Stimulated activated CD8-positive, alpha-beta memory T cell treated with anti-CD3 and anti-CD28 coated beads, Interleukin-4, amount 100 ng/mL, for 48 hours (primary cell): ENCODE measurements around the gene FOXD2.
A peak's percentile ranks its signal among the peaks of the same experiment; 100 is the strongest.
"Not testable (repeated sequence)": the region's sequence is repeated elsewhere in the genome, so short reads cannot be mapped to it uniquely, and the experiment has no call there.

Experiments used
- DNase-seq: peaks from one replicate; pipeline ENCODE4 v3.0.0-alpha.2; 2020

Gene FOXD2

DNA sequence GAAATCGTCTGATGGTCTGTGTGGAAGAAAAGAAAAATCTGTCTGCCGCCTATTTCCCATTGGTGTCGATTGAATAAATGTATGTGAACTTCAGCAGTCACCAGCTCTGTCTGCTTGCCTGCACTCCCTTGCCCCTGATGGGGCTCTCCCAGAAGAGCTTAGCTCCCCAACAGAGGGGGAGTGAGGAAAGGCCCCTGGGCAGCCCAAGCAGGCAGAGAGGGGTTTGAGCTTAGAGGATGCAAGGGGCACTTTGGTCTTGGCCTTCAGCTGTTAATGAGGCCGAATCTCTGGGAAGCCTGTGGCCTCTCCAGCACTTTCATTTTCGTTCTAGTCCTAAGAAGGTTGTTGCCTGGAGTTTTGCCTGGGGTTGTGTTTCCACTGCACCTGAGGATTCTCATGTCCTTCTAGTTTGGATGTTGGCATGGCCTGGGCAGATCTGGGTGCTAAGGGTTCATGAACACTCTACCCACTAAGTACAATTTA is 2.8 kb downstream of the FOXD2 start:
- DNase-seq = no peak

DNA sequence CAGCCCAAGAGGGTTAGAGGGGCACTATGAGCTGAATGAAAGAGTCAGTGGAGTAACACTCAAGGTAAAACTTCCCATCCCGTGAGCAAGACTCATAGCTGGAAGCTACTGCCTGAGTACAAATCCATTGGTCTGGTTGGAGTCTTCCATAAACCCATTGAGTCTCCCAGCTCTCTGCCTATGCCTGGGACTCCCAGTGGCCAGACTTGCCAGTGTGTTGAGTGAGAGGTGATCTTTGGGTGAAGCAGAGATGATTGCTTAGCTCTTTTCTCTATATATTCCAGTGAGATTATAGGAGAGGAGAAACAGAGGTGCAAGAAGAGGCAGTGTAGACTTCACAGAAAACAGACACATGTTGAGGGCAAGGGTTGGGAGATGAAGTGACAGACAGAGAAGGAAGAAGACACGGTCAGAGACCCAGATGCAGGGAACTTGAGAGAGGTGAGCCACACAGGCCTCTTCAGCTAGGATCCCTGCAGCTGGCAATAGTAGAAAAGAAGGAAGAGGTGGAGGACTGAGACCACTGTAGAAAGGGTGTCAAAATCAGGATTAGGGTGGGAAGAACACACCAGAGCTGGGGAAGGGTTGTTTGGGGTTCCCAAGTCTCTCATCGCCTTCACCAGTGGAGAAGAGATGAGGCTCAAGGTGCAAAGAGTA is 3.7 kb downstream of the FOXD2 start:
- DNase-seq = no peak

DNA sequence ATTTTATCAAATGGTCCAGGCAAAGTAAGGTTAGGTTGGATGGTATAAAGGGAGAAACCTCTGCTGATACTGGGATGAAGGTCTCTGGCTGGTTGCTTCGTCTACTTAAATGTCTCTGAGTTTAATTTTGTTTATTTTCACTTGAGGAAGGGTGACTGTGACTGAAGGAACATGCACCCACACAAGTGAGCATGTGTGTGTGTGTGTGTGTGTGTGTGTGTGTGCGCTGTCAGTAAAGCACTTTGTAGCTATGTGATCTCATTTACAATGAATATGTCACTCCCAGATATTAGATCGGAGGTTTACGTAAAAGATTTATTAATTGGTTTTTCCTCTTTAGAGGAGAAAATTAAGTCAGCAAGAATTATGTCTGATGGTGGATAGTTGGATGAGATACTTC is 4.4 kb downstream of the FOXD2 start:
- no peak for DNase-seq

DNA sequence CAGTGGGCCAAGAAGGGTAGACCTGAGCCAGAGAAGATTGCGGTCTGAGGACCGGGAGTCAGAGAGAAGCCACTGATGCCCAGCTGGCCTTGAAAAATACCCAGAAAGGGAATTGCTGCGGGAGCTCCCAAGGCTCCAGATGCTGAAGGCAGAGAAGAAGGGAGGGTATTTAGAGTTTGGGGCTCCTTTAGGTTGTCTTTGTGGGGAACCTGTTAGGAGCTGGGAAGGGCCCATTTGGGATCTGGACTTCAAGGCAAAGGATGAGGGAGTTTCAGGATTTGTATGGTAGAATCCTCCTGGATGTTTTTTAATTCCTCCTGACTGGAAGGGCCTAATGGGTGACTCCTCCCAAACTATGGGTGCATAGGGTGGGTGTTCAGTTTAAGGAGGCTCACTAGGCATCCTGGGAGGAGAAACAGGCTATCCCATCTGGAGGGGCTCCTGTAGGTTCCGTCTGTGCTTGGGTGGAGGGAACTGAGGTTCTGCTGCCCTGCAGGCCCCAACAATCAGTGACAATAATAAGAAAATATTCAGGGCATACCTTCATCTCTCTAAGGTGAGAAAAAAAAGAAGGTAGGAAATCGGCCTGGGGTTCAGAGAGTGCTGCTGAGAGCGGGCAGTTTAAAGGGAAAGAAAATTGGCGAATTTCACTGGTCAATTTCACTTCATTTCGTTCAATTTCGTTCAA is 5.1 kb downstream of the FOXD2 start:
- DNase-seq = no peak

DNA sequence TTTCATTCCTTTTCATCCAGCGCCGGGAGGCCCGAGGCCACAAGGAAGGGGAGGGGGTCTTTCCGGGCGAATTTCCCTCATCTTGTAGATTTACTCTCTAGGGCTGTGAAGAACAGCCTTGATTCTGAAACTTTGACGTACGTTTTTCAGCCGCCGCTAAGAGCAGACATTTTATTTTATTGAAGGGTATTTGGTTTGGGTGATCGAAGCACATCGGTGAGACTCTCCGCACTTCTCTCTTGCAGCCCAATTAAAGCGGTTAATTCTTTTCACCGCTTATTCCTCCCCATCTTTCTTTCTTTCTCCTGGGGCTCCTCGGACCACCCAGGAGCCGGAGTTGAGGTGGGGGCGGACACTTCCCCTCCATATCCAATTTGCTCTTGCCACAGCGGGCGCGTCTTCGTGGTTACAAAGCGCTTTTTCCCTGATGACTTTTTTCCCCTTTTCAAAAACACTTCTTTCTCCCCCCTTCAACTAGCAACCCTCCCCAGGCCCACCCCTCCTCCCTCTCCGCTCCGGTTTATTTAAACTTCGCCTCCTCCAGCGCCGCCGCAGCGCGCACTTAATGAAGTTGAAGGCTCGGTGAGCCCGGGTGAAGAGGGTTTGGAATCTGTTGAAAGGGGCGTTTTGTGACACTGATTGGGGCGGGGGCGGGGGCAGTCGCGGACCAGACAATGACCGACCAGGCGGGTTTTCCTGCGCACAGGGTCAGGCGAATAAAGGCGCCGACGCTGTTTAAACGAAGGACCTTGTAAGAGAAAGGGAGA is 5.9 kb downstream of the FOXD2 start:
- no peak for DNase-seq

DNA sequence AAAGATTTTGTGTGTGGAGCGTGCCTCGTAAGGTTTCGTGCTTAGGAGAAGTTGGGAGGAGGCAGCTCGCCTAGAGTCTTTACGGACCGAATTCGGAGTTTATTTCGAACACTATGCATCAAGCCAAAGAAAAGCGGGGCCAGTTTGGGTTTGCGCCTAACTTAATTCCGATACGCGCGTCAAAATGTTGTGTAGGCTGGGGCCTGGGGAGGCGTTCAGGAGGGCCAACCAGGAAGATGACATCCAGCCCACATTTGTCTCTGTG is 6.4 kb downstream of the FOXD2 start:
- no peak for DNase-seq

DNA sequence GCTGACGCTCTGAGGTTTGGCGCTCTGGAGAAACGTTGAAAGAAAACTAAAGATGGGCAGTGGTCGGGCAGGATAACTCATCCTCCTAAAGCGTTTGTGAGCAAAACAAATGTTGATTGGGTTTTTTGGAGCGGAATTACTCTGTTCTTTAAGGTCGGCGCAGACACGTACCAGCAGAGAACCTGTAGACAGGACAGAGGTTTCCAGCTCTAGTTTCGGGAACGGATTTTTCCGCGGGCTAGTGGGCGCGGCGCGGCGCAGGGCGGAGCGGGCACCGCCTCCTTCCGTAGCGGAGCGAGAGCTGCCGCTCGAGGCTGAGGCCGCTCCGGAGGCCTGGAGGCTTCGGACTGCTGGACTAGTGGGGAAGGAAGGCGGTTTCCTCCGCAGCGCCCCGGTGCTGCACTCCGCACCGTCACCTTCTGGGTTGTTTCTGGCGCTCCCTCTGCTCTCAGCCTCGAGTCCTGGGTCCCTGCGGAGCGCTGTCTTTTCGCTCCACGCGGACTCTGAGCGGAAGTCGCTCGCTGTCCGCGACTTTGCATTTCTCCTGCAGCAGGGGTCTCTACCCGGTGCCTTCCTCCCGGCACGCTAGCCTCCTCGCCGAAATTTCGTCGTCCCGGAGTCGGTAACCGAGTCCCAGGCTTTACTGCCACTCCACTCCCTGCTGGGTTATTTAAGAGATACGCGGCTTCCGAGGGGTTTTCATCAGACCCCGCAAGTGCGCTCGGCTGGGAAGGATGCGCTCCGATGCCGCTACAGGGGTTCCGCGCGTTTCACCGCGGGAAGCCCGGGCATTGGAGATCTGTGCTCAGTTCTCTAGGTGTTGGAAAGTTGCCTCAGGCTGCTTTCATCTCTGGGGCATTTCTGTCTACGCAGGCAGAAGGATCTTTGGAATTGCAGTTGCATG is 7.0 kb downstream of the FOXD2 start:
- DNase-seq = peak; percentile 64

DNA sequence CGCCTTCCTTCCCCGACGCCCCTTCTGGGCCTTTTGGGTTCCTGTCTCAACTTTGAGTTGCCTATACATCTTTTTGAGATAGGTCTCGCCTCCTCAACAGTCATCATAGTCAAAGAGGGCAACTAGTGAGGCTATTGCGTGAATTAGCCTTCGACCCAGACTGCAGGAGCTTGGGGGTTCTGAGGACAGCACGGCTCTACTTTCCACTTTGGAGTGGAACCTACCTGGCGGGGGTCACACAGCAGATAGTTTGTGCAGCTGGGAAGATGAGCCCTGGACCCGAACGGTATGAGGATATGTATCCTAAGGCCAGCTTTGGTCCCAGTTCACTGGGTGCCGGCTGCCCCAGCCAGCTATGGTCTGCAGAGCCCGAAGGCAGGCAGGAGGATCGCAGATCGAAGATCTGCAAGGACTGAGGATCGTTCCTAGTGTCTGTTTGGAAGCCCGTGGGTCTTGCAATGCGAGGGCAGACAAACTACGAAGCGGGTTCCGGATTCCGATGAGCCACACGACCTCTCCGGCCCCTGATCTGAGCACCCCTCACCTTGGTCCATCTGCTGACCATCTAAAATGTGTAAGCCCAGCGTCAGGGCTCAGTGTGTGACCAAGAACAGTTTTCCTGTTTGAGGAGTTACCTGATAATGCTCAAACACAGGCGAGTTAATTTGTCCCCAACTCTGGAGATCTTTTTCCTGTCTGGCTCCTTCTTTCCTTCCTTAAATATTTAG is 8.1 kb downstream of the FOXD2 start:
- DNase-seq = no peak

DNA sequence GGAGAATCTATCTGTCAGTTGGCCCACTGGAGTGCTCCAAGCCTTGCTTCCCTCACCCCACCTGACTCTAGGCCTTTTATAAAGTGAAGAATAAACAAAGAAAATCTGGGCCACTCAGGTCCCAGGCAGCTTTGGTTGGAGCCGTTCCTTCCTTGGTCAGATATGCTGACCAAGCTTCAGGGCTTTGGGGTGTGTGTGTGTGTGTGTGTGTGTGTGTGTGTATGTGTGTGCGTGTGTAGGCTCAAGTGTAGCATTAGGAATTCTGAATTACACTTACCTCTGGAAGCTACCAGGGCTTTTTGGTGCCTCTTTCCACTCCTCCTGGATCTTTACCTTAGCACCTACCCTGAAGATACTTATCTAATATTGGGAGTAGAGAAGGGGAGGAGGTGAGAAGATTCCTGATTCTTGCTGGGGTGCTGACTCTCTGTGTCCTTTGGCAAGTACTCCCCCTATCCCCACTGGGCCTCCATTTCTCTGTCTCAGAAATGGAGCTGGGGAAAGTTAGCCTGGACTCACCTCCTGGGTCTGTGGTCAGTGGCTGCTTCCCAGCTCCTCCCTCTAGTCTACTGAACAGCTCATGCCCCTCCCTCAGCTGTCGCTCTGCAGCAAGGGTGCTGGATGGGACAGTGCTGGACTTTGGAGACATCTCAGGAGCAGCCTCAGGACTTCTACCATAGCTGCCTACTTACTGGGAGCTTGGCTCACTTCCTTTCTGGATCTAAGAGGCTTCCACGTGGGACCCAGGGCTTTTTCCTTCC is 10.8 kb downstream of the FOXD2 start:
- no peak for DNase-seq

DNA sequence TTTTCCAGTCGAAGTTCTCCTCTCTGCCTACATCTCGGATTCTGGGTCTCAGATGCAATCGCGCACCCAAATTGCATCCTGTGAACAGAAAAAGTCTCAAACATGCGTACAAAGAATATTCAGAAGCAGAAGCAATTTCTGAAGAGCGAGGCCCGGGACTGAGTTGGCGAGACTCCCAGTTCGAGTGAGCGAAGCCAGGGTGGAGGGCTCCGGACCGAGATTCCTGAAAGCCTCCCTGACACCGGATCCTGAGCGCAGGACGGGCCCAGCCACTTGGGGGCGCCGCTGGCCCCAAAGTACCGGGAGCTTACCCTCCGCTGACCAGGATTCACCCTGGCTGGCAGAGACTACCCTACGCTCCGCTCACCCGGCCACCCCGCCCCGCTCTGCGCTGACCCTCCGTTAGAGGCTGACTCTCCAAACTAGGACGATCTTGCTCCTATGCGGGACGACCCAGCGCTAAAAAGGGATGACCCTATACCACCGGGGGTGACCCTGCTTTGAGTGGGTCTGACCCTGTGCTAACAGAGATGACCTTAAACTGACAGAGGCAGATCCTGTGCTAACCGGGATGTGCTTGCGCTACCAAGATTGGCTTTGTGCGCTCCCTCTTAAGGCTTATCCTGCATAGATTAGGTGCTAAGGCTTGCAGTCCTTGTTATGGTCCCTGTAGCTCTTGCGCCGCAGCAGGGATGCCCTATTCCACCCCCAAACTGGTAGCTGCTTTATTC is 12.1 kb downstream of the FOXD2 start:
- no peak for DNase-seq

DNA sequence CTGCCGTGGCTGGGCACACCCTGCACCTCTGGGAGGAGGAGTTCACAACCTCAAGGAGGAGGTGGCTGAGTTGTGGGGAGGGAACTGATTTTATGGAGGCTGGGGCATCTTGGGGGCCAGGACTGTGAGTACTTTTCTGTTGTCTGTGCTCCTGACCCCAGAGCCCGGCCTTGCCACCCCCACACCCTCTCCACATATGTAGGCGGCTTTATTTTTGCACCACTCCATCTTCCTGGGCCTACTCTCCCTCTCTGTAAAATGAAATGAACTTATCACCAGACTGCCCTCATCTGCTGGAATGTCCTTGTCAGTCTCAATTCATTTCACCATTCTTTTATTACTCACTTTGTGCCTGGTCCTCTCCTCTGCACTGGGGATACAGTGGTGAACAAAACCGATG is 12.8 kb downstream of the FOXD2 start:
- DNase-seq = no peak

DNA sequence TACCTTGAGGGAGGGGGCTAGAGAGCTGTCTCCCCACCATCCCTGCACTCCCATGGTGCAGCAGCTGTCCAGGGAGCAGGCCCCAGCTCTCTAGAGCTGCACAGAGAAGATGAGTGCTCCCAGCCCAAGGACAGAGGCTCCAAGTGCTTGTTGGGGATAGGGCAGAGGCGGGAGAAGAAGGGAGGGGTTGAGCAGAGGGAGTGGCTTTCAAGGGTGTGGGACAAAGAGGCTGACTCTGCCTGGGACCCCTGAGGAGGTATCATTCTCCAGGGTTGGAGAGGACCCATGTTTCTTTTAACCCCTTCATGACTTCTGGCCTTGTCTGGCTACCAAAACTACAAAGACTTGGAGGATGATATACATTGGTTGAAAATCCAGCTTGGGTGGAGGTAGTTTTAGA is 14.6 kb downstream of the FOXD2 start:
- DNase-seq = no peak

DNA sequence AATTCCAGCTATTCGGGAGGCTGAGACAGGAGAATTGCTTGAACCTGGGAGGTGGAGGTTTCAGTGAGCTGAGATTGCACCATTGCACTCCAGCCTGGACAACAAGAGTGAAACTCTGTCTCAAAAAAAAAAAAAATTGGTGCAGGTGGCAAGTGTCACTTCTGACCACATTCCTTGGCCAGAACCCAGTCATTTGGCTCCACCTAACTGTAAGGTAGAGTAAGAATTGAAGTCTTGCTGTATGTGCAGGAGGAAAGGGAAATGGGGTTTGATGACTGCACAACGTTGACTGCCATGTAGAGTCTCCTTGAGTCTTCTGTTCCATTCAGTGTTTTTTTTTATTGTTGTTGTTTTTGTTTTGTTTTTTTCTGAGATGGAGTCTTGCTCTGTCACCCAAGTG is 16.1 kb downstream of the FOXD2 start:
- DNase-seq = not testable (repeated sequence)

DNA sequence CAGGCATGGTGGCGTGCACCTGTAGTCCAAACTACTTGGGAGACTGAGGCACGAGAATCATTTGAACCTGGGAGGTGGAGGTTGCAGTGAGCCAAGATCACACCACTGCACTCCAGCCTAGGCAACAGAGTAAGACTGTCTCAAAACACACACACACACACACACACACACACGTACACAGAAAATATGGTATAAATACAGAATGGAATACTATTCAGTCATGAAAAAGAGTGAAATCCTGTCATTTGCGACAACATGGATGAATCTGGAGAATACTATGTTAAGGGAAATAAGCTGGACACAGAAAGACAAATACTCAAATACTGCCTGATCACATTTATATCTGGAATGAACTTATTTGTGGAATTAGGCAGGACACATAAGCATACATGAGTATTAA is 18.4 kb downstream of the FOXD2 start:
- DNase-seq = no peak

DNA sequence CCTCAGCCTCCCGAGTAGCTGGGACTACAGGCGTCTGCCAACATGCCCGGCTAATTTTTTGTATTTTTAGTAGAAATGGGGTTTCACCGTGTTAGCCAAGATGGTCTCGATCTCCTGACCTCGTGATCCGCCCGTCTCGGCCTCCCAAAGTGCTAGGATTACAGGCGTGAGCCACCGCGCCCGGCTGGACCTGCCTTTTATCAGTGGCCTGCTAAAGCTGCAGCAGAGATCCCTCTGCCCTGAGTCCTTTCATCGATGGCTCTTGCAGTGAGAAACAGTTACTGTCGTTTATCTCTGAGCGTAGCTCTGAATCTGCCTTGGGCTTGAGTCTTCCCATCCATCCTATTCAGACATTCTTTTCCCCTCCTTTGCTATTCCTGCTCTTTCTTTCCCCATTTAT is 19.7 kb downstream of the FOXD2 start:
- DNase-seq = not testable (repeated sequence)

DNA sequence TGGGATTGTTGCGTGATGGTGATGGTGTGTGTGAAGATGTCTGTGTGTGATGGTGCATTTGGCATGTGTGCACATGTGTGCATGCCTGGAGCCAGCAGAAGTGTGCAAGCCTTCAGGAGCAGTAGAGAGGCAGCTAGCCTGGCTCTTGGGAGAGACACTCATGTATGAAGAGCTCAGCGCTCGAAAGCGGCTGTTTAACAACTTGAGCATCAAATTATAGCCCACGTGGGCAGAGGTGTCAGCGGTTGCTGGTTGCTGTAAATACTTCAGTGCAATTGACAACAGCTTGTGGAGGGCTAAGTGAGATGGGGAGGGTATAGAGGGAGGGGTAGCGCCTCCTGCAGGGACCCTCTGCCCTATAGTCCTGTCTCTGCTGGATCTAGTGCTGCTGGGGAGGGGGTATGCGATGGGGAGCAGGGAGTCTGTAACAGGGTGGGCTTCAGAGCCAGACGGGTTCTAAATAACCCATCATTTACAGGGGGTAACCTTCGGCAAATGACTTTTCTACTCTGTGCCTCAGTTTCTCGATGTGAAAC is 21.5 kb downstream of the FOXD2 start:
- no peak for DNase-seq

DNA sequence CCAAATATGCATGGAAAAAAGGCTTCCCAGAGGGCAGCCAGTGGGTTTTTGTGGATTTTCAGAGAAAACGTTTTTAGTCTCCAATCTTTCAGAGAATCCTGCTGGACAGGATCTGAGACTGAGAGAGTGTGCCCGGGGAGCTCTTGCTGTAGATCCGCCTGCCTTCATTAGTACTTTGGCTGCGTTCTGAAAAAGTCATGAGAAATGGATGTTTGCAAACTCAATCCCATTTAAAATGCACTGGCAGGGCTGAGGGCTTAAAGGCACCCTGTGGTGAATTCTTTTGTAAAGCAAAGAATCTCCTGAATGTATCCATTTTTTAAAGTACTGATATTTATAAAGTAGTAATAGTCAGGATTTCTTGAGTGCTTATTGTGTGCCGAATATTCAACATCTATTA is 22.2 kb downstream of the FOXD2 start:
- DNase-seq = no peak

DNA sequence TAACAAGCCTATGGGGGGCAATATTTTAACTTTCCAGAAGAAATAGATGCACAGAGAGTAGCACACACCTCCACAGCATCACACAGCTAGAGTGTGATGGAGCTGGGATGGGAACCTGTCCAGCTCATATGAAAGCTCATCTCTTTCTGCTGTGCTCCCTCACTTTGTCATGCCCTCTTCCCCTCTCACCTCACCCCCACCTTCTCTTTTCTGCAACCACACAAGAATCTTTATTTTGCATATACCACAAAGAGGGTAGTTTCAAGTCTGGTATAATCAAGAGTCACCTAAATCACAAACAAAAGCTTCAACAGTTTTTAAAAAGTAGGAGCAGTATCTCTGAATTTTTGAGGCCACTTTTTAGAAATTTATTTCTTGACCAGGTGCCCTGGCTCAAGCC is 22.6 kb downstream of the FOXD2 start:
- DNase-seq = no peak

DNA sequence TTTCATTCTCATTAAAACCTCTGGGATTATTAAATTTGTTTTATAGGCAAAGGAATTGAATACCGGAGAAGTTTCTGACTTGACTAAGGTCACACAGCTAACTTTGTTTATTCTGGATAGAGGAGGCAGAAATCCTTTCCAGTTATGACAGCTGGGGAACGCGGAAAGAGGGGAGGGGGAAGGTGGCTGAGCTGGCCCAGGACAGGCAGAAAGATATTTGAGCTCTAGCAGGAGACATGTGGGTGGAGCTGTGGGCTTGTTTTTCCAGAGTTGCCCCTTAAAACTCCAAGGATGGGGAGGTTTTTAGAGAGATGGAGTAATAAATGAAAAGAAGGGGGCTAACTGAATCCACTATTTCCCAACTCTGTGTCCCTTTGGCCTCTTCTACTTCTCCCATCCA is 27.8 kb downstream of the FOXD2 start:
- DNase-seq = no peak

DNA sequence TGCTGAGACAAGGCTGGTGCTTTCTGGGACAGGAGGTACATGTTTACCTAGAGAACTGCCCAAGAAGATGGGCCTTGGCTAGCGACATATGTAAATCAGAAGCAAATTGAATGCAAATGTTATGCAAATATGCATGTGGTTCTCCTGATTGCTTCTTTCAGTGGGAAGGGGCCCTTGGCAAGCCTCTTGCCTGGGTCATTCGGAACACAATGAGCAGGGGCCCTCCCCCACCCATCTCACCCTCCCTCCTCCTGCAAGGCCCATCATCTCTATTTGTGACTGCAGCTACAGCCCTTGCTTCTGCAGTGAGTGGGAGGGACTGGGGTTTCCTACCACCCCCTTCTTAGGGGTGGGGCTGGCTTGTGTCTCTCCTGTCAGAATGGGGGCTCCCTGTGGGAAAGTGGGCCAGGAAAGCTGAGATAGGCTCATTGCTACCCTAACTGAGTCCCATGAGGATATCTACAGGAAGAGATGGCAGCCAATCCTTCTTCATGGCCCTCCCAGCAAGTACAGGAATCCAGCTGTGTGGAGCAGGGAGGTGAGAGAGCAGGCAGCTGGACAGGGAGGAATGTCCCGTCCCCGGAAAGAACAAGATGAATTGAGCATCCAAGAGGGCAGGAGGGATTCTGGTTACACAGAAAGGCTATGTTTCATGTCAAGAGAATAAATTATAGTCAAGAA is 31.0 kb downstream of the FOXD2 start:
- DNase-seq = no peak
